Measurements from ENCODE around the gene NUAK1. TPM values are rescaled to one million over a fixed set of nuclear protein-coding genes. Genes with fewer than 3 reads are reported as not detected.

The NUAK1 gene
- total RNA-seq, 1 donor = 21.7 TPM

DNA sequence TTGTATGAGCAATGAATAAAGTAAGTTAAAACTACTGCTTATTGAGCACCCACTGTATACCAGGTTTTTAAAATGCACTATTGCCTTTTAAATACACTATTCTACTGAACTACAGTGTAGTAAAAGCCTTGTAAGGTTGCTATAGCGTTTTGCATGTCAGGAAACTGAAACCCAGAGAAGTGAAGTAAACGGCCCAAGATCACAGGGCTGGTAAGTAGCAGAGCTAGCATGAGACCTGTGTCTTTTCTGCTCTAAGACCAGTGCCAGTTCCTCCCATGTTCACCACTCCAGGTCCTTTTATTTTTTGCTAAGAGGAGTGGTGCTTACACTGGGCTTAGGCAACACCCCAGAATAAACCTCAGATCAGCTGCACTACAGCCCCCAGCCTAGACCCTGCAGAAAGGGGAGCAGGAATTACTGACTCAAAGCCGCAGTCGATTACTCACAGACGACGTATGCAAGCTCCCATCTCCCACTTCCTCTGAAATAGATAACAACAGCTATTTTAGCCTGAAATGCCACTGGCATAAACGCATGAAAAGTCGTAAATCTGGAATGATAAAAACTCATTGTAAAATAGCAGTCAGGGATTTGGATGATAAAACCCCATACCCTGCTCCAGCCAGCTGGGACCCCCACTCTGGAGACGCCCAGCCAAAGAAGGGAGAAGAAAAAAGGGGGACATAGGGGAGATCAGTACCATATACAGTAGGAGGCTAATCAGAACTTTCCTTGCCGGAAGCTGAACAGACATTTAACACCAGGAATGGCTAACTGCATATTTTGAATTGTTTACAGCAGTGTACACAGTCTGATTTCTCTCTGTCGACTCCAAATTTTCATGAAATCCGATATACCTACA lies 108.3 kb downstream of the NUAK1 start:
- no peaks in the 10 kb centered on the region for H3K27me3 ChIP-seq (ENCODE audit: insufficient read depth, low read length)
- peak overlapping the region; percentile 46 for H3K4me3 ChIP-seq (ENCODE audit: insufficient read depth, low read length)
- no peaks in the 10 kb centered on the region for H3K9me3 ChIP-seq (ENCODE audit: low read depth, low read length)
- peaks cover 36% of the 10 kb centered on the region for H3K4me1 ChIP-seq (ENCODE audit: insufficient read depth, low read length)
- peak; percentile 84 for DNase-seq (ENCODE audit: insufficient read length, low spot score, missing footprints)
- no peaks in the 10 kb centered on the region for H3K79me2 ChIP-seq (ENCODE audit: insufficient read depth, low read length)
- TF ChIP-seq, protein P1, sequence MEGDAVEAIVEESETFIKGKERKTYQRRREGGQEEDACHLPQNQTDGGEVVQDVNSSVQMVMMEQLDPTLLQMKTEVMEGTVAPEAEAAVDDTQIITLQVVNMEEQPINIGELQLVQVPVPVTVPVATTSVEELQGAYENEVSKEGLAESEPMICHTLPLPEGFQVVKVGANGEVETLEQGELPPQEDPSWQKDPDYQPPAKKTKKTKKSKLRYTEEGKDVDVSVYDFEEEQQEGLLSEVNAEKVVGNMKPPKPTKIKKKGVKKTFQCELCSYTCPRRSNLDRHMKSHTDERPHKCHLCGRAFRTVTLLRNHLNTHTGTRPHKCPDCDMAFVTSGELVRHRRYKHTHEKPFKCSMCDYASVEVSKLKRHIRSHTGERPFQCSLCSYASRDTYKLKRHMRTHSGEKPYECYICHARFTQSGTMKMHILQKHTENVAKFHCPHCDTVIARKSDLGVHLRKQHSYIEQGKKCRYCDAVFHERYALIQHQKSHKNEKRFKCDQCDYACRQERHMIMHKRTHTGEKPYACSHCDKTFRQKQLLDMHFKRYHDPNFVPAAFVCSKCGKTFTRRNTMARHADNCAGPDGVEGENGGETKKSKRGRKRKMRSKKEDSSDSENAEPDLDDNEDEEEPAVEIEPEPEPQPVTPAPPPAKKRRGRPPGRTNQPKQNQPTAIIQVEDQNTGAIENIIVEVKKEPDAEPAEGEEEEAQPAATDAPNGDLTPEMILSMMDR (IDR thresholded peaks at IDR 0.05; ENCODE audit: extremely low read depth, low read depth, low read length) = no peak
- H3K27ac ChIP-seq (ENCODE audit: low read depth, low read length) = peak overlapping the region; percentile 97
- H2AFZ ChIP-seq (ENCODE audit: low read length) = peak overlapping the region; percentile 28
- peak overlapping the region; percentile 86 for H3K4me2 ChIP-seq (ENCODE audit: insufficient read depth, low read length)
- H3K36me3 ChIP-seq (ENCODE audit: insufficient read depth, low read length) = no peaks in the 10 kb centered on the region
- H4K20me1 ChIP-seq (ENCODE audit: insufficient read depth, low read length) = no peaks in the 10 kb centered on the region

- H4K20me1 ChIP-seq (ENCODE audit: insufficient read depth, low read length) = no peaks in the 10 kb centered on the region
- H2AFZ ChIP-seq (ENCODE audit: low read length) = no peak overlapping the region
These were observed 109.2 kb downstream of the NUAK1 start for GRCh38 chr12:106029532-106029931.

GRCh38 chr12:106027911-106028310 lies 110.8 kb downstream of the NUAK1 start:
- H3K27ac ChIP-seq (ENCODE audit: low read depth, low read length) = no peak overlapping the region
- DNase-seq (ENCODE audit: insufficient read length, low spot score, missing footprints) = no peak
- no peaks in the 10 kb centered on the region for H3K36me3 ChIP-seq (ENCODE audit: insufficient read depth, low read length)
- H4K20me1 ChIP-seq (ENCODE audit: insufficient read depth, low read length) = no peaks in the 10 kb centered on the region
- no peaks in the 10 kb centered on the region for H3K27me3 ChIP-seq (ENCODE audit: insufficient read depth, low read length)
- no peaks in the 10 kb centered on the region for H3K79me2 ChIP-seq (ENCODE audit: insufficient read depth, low read length)
- H3K9me3 ChIP-seq (ENCODE audit: low read depth, low read length) = no peaks in the 10 kb centered on the region
- TF ChIP-seq, protein P1 (IDR thresholded peaks at IDR 0.05; ENCODE audit: extremely low read depth, low read depth, low read length) = no peak
- H3K4me1 ChIP-seq (ENCODE audit: insufficient read depth, low read length) = peaks cover 31% of the 10 kb centered on the region
- no peak overlapping the region for H2AFZ ChIP-seq (ENCODE audit: low read length)
- H3K4me2 ChIP-seq (ENCODE audit: insufficient read depth, low read length) = no peak overlapping the region
- no peak overlapping the region for H3K4me3 ChIP-seq (ENCODE audit: insufficient read depth, low read length)

More at GRCh38 chr12:106029532-106029931, 109.2 kb downstream of the NUAK1 start:
- Histone ChIP-seq H3K27ac (ENCODE audit: low read depth, low read length) (peak overlapping the region; percentile 97), H3K4me2 (ENCODE audit: insufficient read depth, low read length) (no peak overlapping the region), H3K36me3 (ENCODE audit: insufficient read depth, low read length) (no peaks in the 10 kb centered on the region), H3K79me2 (ENCODE audit: insufficient read depth, low read length) (no peaks in the 10 kb centered on the region), H3K27me3 (ENCODE audit: insufficient read depth, low read length) (no peaks in the 10 kb centered on the region), H3K4me1 (ENCODE audit: insufficient read depth, low read length) (peaks cover 36% of the 10 kb centered on the region), H3K4me3 (ENCODE audit: insufficient read depth, low read length) (no peak overlapping the region), H3K9me3 (ENCODE audit: low read depth, low read length) (no peaks in the 10 kb centered on the region)
- DNase-seq (ENCODE audit: insufficient read length, low spot score, missing footprints) = no peak
- TF ChIP-seq, protein P1 (IDR thresholded peaks at IDR 0.05; ENCODE audit: extremely low read depth, low read depth, low read length) = no peak

GRCh38 chr12:106027286-106027685 lies 111.5 kb downstream of the NUAK1 start:
- H3K27ac ChIP-seq (ENCODE audit: low read depth, low read length) = no peak overlapping the region
- no peaks in the 10 kb centered on the region for H4K20me1 ChIP-seq (ENCODE audit: insufficient read depth, low read length)
- peaks cover 26% of the 10 kb centered on the region for H3K4me1 ChIP-seq (ENCODE audit: insufficient read depth, low read length)
- H3K79me2 ChIP-seq (ENCODE audit: insufficient read depth, low read length) = no peaks in the 10 kb centered on the region
- H2AFZ ChIP-seq (ENCODE audit: low read length) = no peak overlapping the region
- no peak for DNase-seq (ENCODE audit: insufficient read length, low spot score, missing footprints)
- no peak overlapping the region for H3K4me2 ChIP-seq (ENCODE audit: insufficient read depth, low read length)
- H3K36me3 ChIP-seq (ENCODE audit: insufficient read depth, low read length) = no peaks in the 10 kb centered on the region
- H3K4me3 ChIP-seq (ENCODE audit: insufficient read depth, low read length) = no peak overlapping the region
- no peaks in the 10 kb centered on the region for H3K9me3 ChIP-seq (ENCODE audit: low read depth, low read length)
- TF ChIP-seq, protein P1 (IDR thresholded peaks at IDR 0.05; ENCODE audit: extremely low read depth, low read depth, low read length) = no peak
- no peaks in the 10 kb centered on the region for H3K27me3 ChIP-seq (ENCODE audit: insufficient read depth, low read length)

Measured in osteoblast (primary cell).